HepG2 (cell line): ENCODE measurements around the gene SEPTIN2. TPM values are rescaled to one million over a fixed set of nuclear protein-coding genes. Genes with fewer than 3 reads are reported as not detected.

Experiments
- ATM ChIP-seq: fragments of 450-650 bp; IDR thresholded peaks from 2 replicates; pipeline ENCODE4 v1.7.1; 2017; ENCODE audit warnings: mild to moderate bottlenecking, borderline replicate concordance
- E2F5 ChIP-seq: sonication (generic); formaldehyde crosslinking; conservative IDR thresholded peaks from 2 replicates; pipeline ENCODE4 v1.4.0; 2020; ENCODE audit warnings: missing genetic modification reagents
- HNRNPL ChIP-seq: fragments of 200-400 bp; formaldehyde crosslinking; IDR thresholded peaks from 2 replicates; pipeline ENCODE4 v1.6.1; 2017; ENCODE audit warnings: mild to moderate bottlenecking, low read depth, low read length
- ISX ChIP-seq: sonication (generic); formaldehyde crosslinking; conservative IDR thresholded peaks from 2 replicates; pipeline ENCODE4 v1.5.0; 2020; ENCODE audit warnings: missing genetic modification reagents
- KLF11 ChIP-seq: IDR thresholded peaks from 2 replicates; pipeline ENCODE4 v1.6.1; 2016; ENCODE audit warnings: missing compliant biosample characterization
- MBD4 ChIP-seq: IDR thresholded peaks from 2 replicates; pipeline ENCODE4 v1.6.1; 2012; ENCODE audit warnings: low read length, inconsistent platforms, borderline replicate concordance
- MEIS1 ChIP-seq: sonication (generic); formaldehyde crosslinking; IDR thresholded peaks from 2 replicates; pipeline ENCODE4 v1.9.0; 2021; ENCODE audit warnings: mild to moderate bottlenecking, missing genetic modification reagents, moderate library complexity, borderline replicate concordance
- PRPF4 ChIP-seq: fragments of 200-400 bp; formaldehyde crosslinking; IDR thresholded peaks from 2 replicates; pipeline ENCODE4 v1.6.1; 2016; ENCODE audit warnings: low read length, low read depth; ENCODE audit not compliant: poor library complexity, severe bottlenecking
- ZBTB2 ChIP-seq: sonication (generic); formaldehyde crosslinking; IDR thresholded peaks from 2 replicates; pipeline ENCODE4 v1.8.0; 2022; ENCODE audit warnings: low read depth, missing genetic modification reagents
- ZFP37 ChIP-seq: sonication (generic); formaldehyde crosslinking; IDR thresholded peaks from 2 replicates; pipeline ENCODE4 v1.4.0; 2020; ENCODE audit warnings: missing genetic modification reagents, borderline replicate concordance
- ZFY ChIP-seq: sonication (generic); formaldehyde crosslinking; IDR thresholded peaks from 2 replicates; pipeline ENCODE4 v1.4.0; 2020; ENCODE audit warnings: missing genetic modification reagents
- ZNF253 ChIP-seq: sonication (generic); formaldehyde crosslinking; IDR thresholded peaks from 2 replicates; pipeline ENCODE4 v1.8.0; 2022; ENCODE audit warnings: mild to moderate bottlenecking, missing genetic modification reagents, borderline replicate concordance
- ZNF274 ChIP-seq: sonication (generic); formaldehyde crosslinking; IDR thresholded peaks from 2 replicates; pipeline ENCODE4 v1.5.1; 2020; ENCODE audit warnings: mild to moderate bottlenecking, missing genetic modification reagents
- ZNF432 ChIP-seq: sonication (generic); formaldehyde crosslinking; IDR thresholded peaks from 2 replicates; pipeline ENCODE4 v1.5.0; 2020; ENCODE audit warnings: missing genetic modification reagents, mild to moderate bottlenecking, borderline replicate concordance
- ZNF75D ChIP-seq: sonication (generic); formaldehyde crosslinking; IDR thresholded peaks from 2 replicates; pipeline ENCODE4 v1.8.1; 2023; ENCODE audit warnings: missing genetic modification reagents, mild to moderate bottlenecking, borderline replicate concordance
- polyA plus RNA-seq, 8 experiments: library from polyadenylated mRNA; depleted of rRNA in 3 of 8; stranded (reverse) in 7 of 8; unstranded in 1 of 8; fragments of >200 nt; fragmentation: Illumina TruSeq in 4 of 8; extraction: Trizol in 4 of 8; gene quantifications; 2 replicates each; pipeline versions ENCODE4 v1.2.1 to v1.2.3, GENCODE V29; 2011 to 2016; ENCODE audit warnings: low read depth in 4 of 8, missing spikeins in 1 of 8, mixed read lengths in 1 of 8; ENCODE audit not compliant: insufficient read depth in 1 of 8
- total RNA-seq, 5 experiments: library from RNA; depleted of rRNA; stranded (reverse); fragments of >200 nt; fragmentation: Illumina TruSeq; extraction: Trizol; gene quantifications; 2 replicates each; pipeline ENCODE4 v1.2.3, GENCODE V29; 2016; ENCODE audit warnings: low read depth in 1 of 5
- TF ChIP-seq, protein P1 (sequence below): sonication (generic); formaldehyde crosslinking; IDR thresholded peaks from 2 replicates; pipeline ENCODE4 v1.4.0; 2020; ENCODE audit warnings: low read depth, mild to moderate bottlenecking, missing genetic modification reagents
- TF ChIP-seq, protein P2 (sequence below): sonication (generic); formaldehyde crosslinking; IDR thresholded peaks from 2 replicates; pipeline ENCODE4 v1.8.0; 2022; ENCODE audit warnings: missing genetic modification reagents, mild to moderate bottlenecking, moderate library complexity, borderline replicate concordance

Gene SEPTIN2
- total and polyA plus RNA-seq, 2 of the 13 experiments (the other 11 are each of a cell fraction or from before 2014, with no cell fraction given) = 493 to 733 TPM

DNA sequence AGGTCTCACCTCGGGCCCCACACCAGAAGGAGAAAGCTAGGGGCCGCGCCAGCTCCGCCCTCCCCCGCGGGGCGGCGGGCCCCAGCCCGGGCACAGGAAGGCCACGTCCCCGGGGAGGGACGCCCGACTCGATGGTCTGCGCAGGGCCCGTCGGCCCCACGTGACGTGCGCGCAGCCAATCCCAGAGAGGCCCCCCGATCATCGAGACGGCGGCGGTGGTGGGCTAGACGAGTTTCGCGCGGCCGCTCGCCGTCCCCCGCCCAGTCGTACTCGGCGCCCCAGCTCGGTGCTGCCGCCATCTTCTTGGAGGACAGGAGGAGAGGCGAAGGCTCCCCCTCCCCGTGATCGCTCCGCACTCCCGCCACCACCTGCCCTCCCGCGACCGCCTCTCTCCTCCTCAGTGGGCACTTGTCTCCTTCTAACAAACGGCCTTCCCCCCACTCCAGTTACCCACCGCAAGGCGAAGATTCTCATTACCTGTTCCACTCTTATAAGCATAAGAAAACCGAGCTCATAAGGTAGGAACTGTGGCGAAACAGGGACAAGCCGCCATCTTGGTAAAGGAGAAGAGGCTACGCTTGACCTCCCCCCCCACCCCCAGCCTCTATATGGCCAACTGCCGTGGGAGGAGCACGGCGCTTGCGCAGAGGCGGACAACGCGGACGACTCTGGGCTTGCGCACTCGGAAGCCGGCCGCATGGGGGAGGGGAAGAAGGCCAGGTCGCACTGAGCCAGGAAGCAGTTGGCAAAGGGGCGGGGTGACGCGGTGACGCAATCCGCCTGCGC, 439 bp upstream of the SEPTIN2 start, which contains the start of gene HDLBP (continued):
- TF ChIP-seq ATM (no peak), ZBTB2 (CRISPR knock-in tag) (peak; percentile 86), KLF11 (peak; percentile 91; the same call in 1 of the 2 replicates), ZNF274 (CRISPR knock-in tag) (peak; percentile 65), ZNF75D (no peak), ISX (CRISPR knock-in tag) (no peak), MBD4 (no peak), ZNF432 (CRISPR knock-in tag) (no peak; the same call in 1 of the 2 replicates), ZNF253 (no peak), HNRNPL (0 out of 2 replicates have a peak, but pooled peaks have one; percentile 35), MEIS1 (CRISPR knock-in tag) (peak; percentile 94), ZFY (peak; percentile 19), ZFP37 (no peak; the same call in 1 of the 2 replicates), PRPF4 (no peak), E2F5 (CRISPR knock-in tag) (peak; percentile 94)
- TF ChIP-seq, protein P1, sequence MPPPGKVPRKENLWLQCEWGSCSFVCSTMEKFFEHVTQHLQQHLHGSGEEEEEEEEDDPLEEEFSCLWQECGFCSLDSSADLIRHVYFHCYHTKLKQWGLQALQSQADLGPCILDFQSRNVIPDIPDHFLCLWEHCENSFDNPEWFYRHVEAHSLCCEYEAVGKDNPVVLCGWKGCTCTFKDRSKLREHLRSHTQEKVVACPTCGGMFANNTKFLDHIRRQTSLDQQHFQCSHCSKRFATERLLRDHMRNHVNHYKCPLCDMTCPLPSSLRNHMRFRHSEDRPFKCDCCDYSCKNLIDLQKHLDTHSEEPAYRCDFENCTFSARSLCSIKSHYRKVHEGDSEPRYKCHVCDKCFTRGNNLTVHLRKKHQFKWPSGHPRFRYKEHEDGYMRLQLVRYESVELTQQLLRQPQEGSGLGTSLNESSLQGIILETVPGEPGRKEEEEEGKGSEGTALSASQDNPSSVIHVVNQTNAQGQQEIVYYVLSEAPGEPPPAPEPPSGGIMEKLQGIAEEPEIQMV (CRISPR knock-in tag) = 0 out of 2 replicates have a peak, but pooled peaks have one; percentile 18
- TF ChIP-seq, protein P2, sequence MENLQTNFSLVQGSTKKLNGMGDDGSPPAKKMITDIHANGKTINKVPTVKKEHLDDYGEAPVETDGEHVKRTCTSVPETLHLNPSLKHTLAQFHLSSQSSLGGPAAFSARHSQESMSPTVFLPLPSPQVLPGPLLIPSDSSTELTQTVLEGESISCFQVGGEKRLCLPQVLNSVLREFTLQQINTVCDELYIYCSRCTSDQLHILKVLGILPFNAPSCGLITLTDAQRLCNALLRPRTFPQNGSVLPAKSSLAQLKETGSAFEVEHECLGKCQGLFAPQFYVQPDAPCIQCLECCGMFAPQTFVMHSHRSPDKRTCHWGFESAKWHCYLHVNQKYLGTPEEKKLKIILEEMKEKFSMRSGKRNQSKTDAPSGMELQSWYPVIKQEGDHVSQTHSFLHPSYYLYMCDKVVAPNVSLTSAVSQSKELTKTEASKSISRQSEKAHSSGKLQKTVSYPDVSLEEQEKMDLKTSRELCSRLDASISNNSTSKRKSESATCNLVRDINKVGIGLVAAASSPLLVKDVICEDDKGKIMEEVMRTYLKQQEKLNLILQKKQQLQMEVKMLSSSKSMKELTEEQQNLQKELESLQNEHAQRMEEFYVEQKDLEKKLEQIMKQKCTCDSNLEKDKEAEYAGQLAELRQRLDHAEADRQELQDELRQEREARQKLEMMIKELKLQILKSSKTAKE (CRISPR knock-in tag) = peak; percentile 72; the same call in 1 of the 2 replicates
